Pancreas (tissue), 10 donors: ENCODE results near the gene AHSP. TPM values are rescaled to one million over a fixed set of nuclear protein-coding genes. Genes with fewer than 3 reads are reported as not detected.
"Not testable (repeated sequence)": the region's sequence is repeated elsewhere in the genome, so short reads cannot be mapped to it uniquely, and the experiment has no call there.

ENCODE experiments used
- ATAC-seq, 4 donors: fragments of 200-7000 bp; cut with Tn5 transposase; one replicate each; pipeline versions ENCODE4 v1.8.0 to v1.9.1; 2020; ENCODE audit warnings: mild to moderate bottlenecking in 4 of 4, moderate library complexity in 4 of 4
- DNase-seq, 6 donors: peaks; one replicate each; pipeline ENCODE4 v3.0.0-alpha.2; 2020
- FAIRE-seq: peaks from 2 replicates; lab custom pipeline; 2012; peaks lifted over from hg19 to GRCh38; lab: Jason Lieb, UNC
- H3K27ac ChIP-seq, 4 donors: fragments of 200-600 bp; sonication (generic); 1 replicate in 3 of 4; 2 replicates in 1 of 4; pipeline versions ENCODE4 v1.5.0 to v1.8.0; 2020
- H3K27me3 ChIP-seq, 4 donors: fragments of 200-600 bp; one replicate each; pipeline ENCODE4 v1.8.0; 2021
- H3K36me3 ChIP-seq, 3 donors: fragments of 200-600 bp; sonication (generic) in 1 of 3; one replicate each; pipeline versions ENCODE4 v1.5.0 to v1.8.0; 2020 to 2021
- H3K4me1 ChIP-seq, 3 donors: fragments of 200-600 bp; one replicate each; pipeline ENCODE4 v1.8.0; 2021
- H3K4me3 ChIP-seq, 4 donors: fragments of 200-600 bp; sonication (generic) in 2 of 4; one replicate each; pipeline versions ENCODE4 v1.5.0 to v1.8.0; 2020 to 2021
- H3K9me3 ChIP-seq, 4 donors: fragments of 200-600 bp; one replicate each; pipeline ENCODE4 v1.8.0; 2021
- CTCF ChIP-seq, 4 donors: fragments of 200-600 bp; sonication (generic) in 3 of 4; IDR thresholded peaks; one replicate each; pipeline versions ENCODE4 v1.5.0 to v1.8.0; 2021; ENCODE audit warnings: antibody characterized with exemption in 4 of 4
- WGBS, 2 donors: extraction: QIAGEN DNeasy Blood & Tissue Kit; methylation state at CpG; one replicate each; pipeline ENCODE4 v1.1.7; 2013; 5-methylcytosine and 5-hydroxymethylcytosine counted together
- intact Hi-C, 3 donors: fragments of 100-400 bp; cut with DNase I; formaldehyde crosslinking; loops; one replicate each; pipeline versions ENCODE4 v1.11.1 to v1.14.2; 2022
- polyA plus RNA-seq, 2 donors: library from polyadenylated mRNA; stranded (reverse); fragments of 200-250 nt; gene quantifications; one replicate each; pipeline ENCODE4 v1.2.3, GENCODE V29; 2013
- total RNA-seq, 6 donors: library from RNA; stranded (reverse); fragmentation: NEBNext Ultra II Directional in 4 of 6; extraction: Animal tissue kit (Norgen Biotek cat#: 25700) in 4 of 6; gene quantifications; one replicate each; pipeline versions ENCODE4 v1.2.1 to v1.2.4, GENCODE V29; 2021 to 2023
- donor health status: healthy with polysubstance abuse.
- donor health status: DM: no; HTN: no; CAD: no; lungs with moderate emphysema.
- donor health status: DM: no; HTN: no; CAD: no.
- donor health status: control.
- donor health status: control.
- donor health status: Bipolar disorder and iron deficiency.
- donor health status: DM: yes; HTN: yes; CAD: no.
- donor health status: DM: no; HTN: no; CAD: no.
- donor health status: DM: no; HTN: no; CAD: no.
- donor health status: DM: yes; HTN: yes; CAD: no.

The AHSP gene
- total and polyA plus RNA-seq, 8 donors: not detected

DNA sequence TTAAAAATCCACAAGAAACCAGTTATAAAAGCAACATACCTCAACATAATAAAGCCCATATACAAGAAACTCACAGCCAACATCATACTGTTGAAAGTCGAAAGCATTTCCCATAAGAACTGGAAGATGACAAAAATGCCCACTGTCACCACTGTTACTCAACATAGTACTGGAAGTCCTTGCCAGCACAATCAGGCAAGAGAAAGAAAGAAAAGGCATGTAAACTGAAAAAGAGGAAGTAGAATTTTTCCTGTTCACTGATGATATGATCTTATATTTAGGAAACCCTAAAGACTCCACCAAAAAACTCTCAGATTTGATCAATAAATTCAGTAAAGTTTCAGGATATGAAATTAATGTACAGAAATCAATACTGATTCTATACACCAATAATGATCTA, 45.1 kb downstream of the AHSP start:
- no peak for TF ChIP-seq CTCF (IDR thresholded peaks at IDR 0.05)
- Histone ChIP-seq H3K4me3 (no peak overlapping the region), H3K9me3 (no peaks in the 10 kb centered on the region), H3K27ac (no peak overlapping the region), H3K27me3 (peaks cover 0 to 26% (median 3%) of the 10 kb centered on the region in 4 donors), H3K36me3 (no peaks in the 10 kb centered on the region), H3K4me1 (no peaks in the 10 kb centered on the region)
- no peak for ATAC-seq
- DNase-seq: no peak
- 50 to 81% methylated on average over 1 of the region's 1 CpG for WGBS, 2 donors
- no peak for FAIRE-seq
- intact Hi-C loops: no loop called here

DNA sequence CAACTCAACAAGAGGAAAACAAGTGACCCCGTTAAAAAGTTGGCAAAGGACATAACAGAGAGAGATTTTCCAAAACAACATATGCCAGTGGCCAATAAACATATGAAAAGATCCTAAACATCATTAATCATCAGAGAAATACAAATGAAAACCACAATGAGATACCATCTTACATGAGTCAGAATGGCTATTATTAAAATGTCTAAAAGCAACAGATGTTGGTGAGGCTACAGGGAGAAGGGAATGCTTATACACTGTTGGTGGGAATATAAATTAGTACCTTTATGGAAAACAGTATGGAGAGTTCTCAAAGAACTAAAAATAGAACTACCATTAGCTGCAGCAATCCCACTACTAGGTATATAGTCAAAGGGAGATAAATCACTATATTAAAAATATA, 46.5 kb downstream of the AHSP start:
- peaks cover 0 to 26% (median 3%) of the 10 kb centered on the region in 4 donors for H3K27me3 ChIP-seq
- ATAC-seq, H3K36me3 ChIP-seq, H3K4me1 ChIP-seq, intact Hi-C loops, H3K9me3 ChIP-seq, H3K4me3 ChIP-seq, FAIRE-seq, H3K27ac ChIP-seq, DNase-seq: not testable (repeated sequence)
- 22 to 35% methylated on average over 1 of the region's 1 CpG for WGBS, 2 donors

DNA sequence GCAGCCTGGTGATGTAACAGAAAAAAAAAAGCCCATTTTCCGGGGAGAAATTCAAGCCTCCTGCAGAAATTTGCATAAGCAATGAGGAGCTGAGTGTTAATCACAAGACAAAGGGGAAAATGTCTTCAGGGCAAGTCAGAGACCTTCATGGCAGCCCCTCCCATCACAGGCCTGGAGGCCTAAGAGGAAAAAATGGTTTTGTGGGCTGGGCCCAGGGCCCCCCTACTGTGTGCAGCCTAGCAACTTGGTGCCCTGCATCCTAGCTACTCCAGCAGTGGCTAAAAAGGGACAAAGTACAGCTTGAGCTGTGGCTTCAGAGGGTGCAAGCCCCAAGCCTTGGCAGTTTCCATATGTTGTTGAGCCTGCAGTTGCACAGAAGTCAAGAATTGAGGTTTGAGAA, 49.7 kb downstream of the AHSP start:
- intact Hi-C loops: no loop called here
- TF ChIP-seq CTCF (IDR thresholded peaks at IDR 0.05): no peak
- FAIRE-seq: no peak
- Histone ChIP-seq H3K9me3 (no peaks in the 10 kb centered on the region), H3K4me1 (no peaks in the 10 kb centered on the region), H3K4me3 (no peak overlapping the region), H3K36me3 (no peaks in the 10 kb centered on the region), H3K27ac (no peak overlapping the region), H3K27me3 (no peaks in the 10 kb centered on the region)
- 42 to 52% methylated on average over 1 of the region's 1 CpG for WGBS, 2 donors
- ATAC-seq: no peak
- no peak for DNase-seq

Other genes with a start within 250 kb of the AHSP start
- gene ITGAX, start 172.7 kb upstream of the AHSP start, total RNA-seq: 10 to 100 TPM in 2 of 6 donors, 1 to 10 TPM in 2, under 1 TPM in 2; 0.56 to 21.5 (median 1.8) TPM
- gene ITGAX, start 172.7 kb upstream of the AHSP start, polyA plus RNA-seq: 1 to 10 TPM; 1.2 to 3.0 TPM
- gene ITGAD, start 134.6 kb upstream of the AHSP start, total RNA-seq: under 1 TPM in 2 of 6 donors, not detected in 4; 0.06 to 0.31 TPM
- not detected for gene ITGAD, start 134.6 kb upstream of the AHSP start, polyA plus RNA-seq
- gene COX6A2, start 99.5 kb upstream of the AHSP start, total RNA-seq: under 1 TPM in 4 of 6 donors, not detected in 2; 0.39 to 0.61 (median 0.52) TPM
- 1 to 10 TPM; 2.0 to 5.5 TPM for gene COX6A2, start 99.5 kb upstream of the AHSP start, polyA plus RNA-seq
- gene ZNF843, start 85.1 kb upstream of the AHSP start, total RNA-seq: 1 to 10 TPM; 2.0 to 3.4 (median 2.1) TPM
- gene ZNF843, start 85.1 kb upstream of the AHSP start, polyA plus RNA-seq: 1 to 10 TPM; 1.1 to 1.5 TPM
- 1 to 10 TPM; 2.3 to 6.2 (median 4.3) TPM for gene ARMC5, start 68.4 kb upstream of the AHSP start, total RNA-seq
- 10 to 100 TPM; 16.6 to 18.1 TPM for gene ARMC5, start 68.4 kb upstream of the AHSP start, polyA plus RNA-seq
- 10 to 100 TPM in 1 of 6 donors, 1 to 10 TPM in 5; 1.1 to 13.2 (median 4.6) TPM for gene TGFB1I1, start 55.7 kb upstream of the AHSP start, total RNA-seq
- 1 to 10 TPM; 8.6 TPM for gene TGFB1I1, start 55.7 kb upstream of the AHSP start, polyA plus RNA-seq
- gene SLC5A2, start 44.8 kb upstream of the AHSP start, total RNA-seq: under 1 TPM; 0.35 to 0.84 (median 0.54) TPM
- 1 to 10 TPM; 2.8 to 4.9 TPM for gene SLC5A2, start 44.8 kb upstream of the AHSP start, polyA plus RNA-seq
- 10 to 100 TPM; 39.9 to 60.9 (median 46.8) TPM for gene RUSF1, start 19.5 kb upstream of the AHSP start, total RNA-seq
- 10 to 100 TPM; 88.1 to 96.7 TPM for gene RUSF1, start 19.5 kb upstream of the AHSP start, polyA plus RNA-seq